A549 (cell line): ENCODE results near the gene INPP5A. TPM values are rescaled to one million over a fixed set of nuclear protein-coding genes. Genes with fewer than 3 reads are reported as not detected.

Experiments used
- ATAC-seq, 2 experiments: fragments of 200-7000 bp in 1 of 2; fragments of >200 bp in 1 of 2; cut with Nextera tagmentation in 1 of 2; cut with Tn5 transposase in 1 of 2; 3 replicates each; pipeline versions ENCODE4 v1.8.0 to v1.9.1; 2018 to 2020; ENCODE audit warnings: mild to moderate bottlenecking in 1 of 2, moderate library complexity in 1 of 2
- CTCF ChIA-PET: fragments of 300-600 bp; sonication (Branson Sonifier 250); formaldehyde crosslinking; extraction: SDS; loops from one replicate; lab custom pipeline; 2021; ENCODE audit warnings: antibody characterized with exemption, inconsistent platforms; lab: Yijun Ruan, JAX
- POLR2A ChIA-PET: fragments of 350-600 bp; formaldehyde crosslinking; extraction: SDS; loops from one replicate; lab custom pipeline; 2021; ENCODE audit warnings: antibody characterized with exemption, inconsistent platforms; lab: Yijun Ruan, JAX
- DNase-seq, 2 experiments: peaks; one replicate each; pipeline versions ENCODE4 v3.0.0 to v3.0.0-alpha.2; 2011 to 2016; ENCODE audit warnings: low read depth in 1 of 2, low spot score in 1 of 2
- FAIRE-seq: peaks from 2 replicates; lab custom pipeline; 2011; peaks lifted over from hg19 to GRCh38; lab: Jason Lieb, UNC
- H3K27ac ChIP-seq, 2 experiments: fragments of >200 bp; sonication (Bioruptor Twin); formaldehyde crosslinking; 3 replicates each; pipeline ENCODE4 v1.5.1; 2016 to 2017
- H3K4me1 ChIP-seq: fragments of >200 bp; sonication (Bioruptor Twin); formaldehyde crosslinking; 3 replicates; pipeline ENCODE4 v1.6.1; 2016
- H3K4me2 ChIP-seq: fragments of >200 bp; sonication (Bioruptor Twin); formaldehyde crosslinking; 3 replicates; pipeline ENCODE4 v1.6.1; 2016
- H3K4me3 ChIP-seq: fragments of >200 bp; sonication (Bioruptor Twin); formaldehyde crosslinking; 3 replicates; pipeline ENCODE4 v1.5.1; 2016
- H3K9me3 ChIP-seq: fragments of >200 bp; sonication (Bioruptor Twin); formaldehyde crosslinking; 3 replicates; pipeline ENCODE4 v1.6.1; 2016
- ATOH8 ChIP-seq: fragments of 250-450 bp; sonication (Bioruptor Pico); IDR thresholded peaks from 2 replicates; pipeline ENCODE4 v1.5.0; 2020; ENCODE audit warnings: low read depth, mild to moderate bottlenecking, moderate library complexity
- BHLHE40 ChIP-seq: IDR thresholded peaks from 2 replicates; pipeline ENCODE4 v1.6.1; 2012; ENCODE audit warnings: low read depth, low read length, inconsistent platforms
- CEBPB ChIP-seq, 2 experiments: fragments of >200 bp in 1 of 2; sonication (Bioruptor Twin) in 1 of 2; formaldehyde crosslinking in 1 of 2; IDR thresholded peaks; 2 replicates each; pipeline ENCODE4 v1.6.1; 2012 to 2016
- CHD4 ChIP-seq: fragments of 200-600 bp; sonication (generic); IDR thresholded peaks from 2 replicates; pipeline ENCODE4 v1.6.1; 2016; ENCODE audit warnings: antibody characterized with exemption, mild to moderate bottlenecking, borderline replicate concordance
- CTCF ChIP-seq: fragments of >200 bp; sonication (Bioruptor Twin); formaldehyde crosslinking; IDR thresholded peaks from 3 replicates; pipeline ENCODE4 v1.5.1; 2016
- EHF ChIP-seq: fragments of 250-450 bp; sonication (Bioruptor Pico); IDR thresholded peaks from 2 replicates; pipeline ENCODE4 v1.5.0; 2020; ENCODE audit warnings: mild to moderate bottlenecking
- EP300 ChIP-seq, 2 experiments: fragments of >200 bp; sonication (Bioruptor Twin); formaldehyde crosslinking; IDR thresholded peaks; 2 replicates in 1 of 2; 3 replicates in 1 of 2; pipeline ENCODE4 v1.6.1; 2016 to 2017
- ESRRA ChIP-seq: fragments of 150-350 bp; IDR thresholded peaks from 2 replicates; pipeline ENCODE4 v1.6.1; 2014; ENCODE audit warnings: mild to moderate bottlenecking, low read length, borderline replicate concordance
- FOXS1 ChIP-seq: fragments of 250-450 bp; sonication (Bioruptor Pico); IDR thresholded peaks from 2 replicates; pipeline ENCODE4 v1.5.0; 2020; ENCODE audit warnings: mild to moderate bottlenecking, moderate library complexity
- JUN ChIP-seq, 2 experiments: fragments of >200 bp; sonication (Bioruptor Twin); formaldehyde crosslinking; IDR thresholded peaks; 2 replicates in 1 of 2; 3 replicates in 1 of 2; pipeline ENCODE4 v1.6.1; 2016 to 2017
- MAX ChIP-seq: IDR thresholded peaks from 2 replicates; pipeline ENCODE4 v1.6.1; 2012
- MAZ ChIP-seq: fragments of 150-350 bp; IDR thresholded peaks from 2 replicates; pipeline ENCODE4 v1.6.1; 2014; ENCODE audit warnings: antibody characterized with exemption, low read depth, low read length, borderline replicate concordance
- MYC ChIP-seq: IDR thresholded peaks from 2 replicates; pipeline ENCODE4 v1.6.1; 2012; ENCODE audit warnings: mild to moderate bottlenecking, inconsistent platforms, low read length, improper control_type of control experiment, borderline replicate concordance
- NFE2L2 ChIP-seq: fragments of 150-350 bp; conservative IDR thresholded peaks from 2 replicates; pipeline ENCODE4 v1.6.1; 2014; ENCODE audit warnings: low read length
- NR3C1 ChIP-seq: fragments of >200 bp; sonication (Bioruptor Twin); formaldehyde crosslinking; IDR thresholded peaks from 3 replicates; pipeline ENCODE4 v1.6.1; 2017
- PHF8 ChIP-seq: fragments of 200-600 bp; sonication (generic); IDR thresholded peaks from 2 replicates; pipeline ENCODE4 v1.6.1; 2016; ENCODE audit warnings: low read depth, mild to moderate bottlenecking, antibody characterized with exemption, moderate library complexity, borderline replicate concordance
- RNF2 ChIP-seq: fragments of 200-600 bp; sonication (generic); IDR thresholded peaks from 2 replicates; pipeline ENCODE4 v1.6.1; 2016; ENCODE audit warnings: low read depth, mild to moderate bottlenecking, antibody characterized with exemption, moderate library complexity, borderline replicate concordance
- SMC3 ChIP-seq: fragments of >200 bp; sonication (Bioruptor Twin); formaldehyde crosslinking; IDR thresholded peaks from 3 replicates; pipeline ENCODE4 v1.6.1; 2018; ENCODE audit warnings: inconsistent platforms
- TP53 ChIP-seq: fragments of 250-450 bp; sonication (Bioruptor Pico); IDR thresholded peaks from 2 replicates; pipeline ENCODE4 v1.5.0; 2021; ENCODE audit warnings: mild to moderate bottlenecking, moderate library complexity
- WGBS: methylation state at CpG from one replicate; pipeline ENCODE4 v1.1.6; 2017; ENCODE audit errors: missing lambda C conversion rate; 5-methylcytosine and 5-hydroxymethylcytosine counted together
- polyA plus RNA-seq, 4 experiments: library from polyadenylated mRNA; depleted of rRNA in 3 of 4; stranded (reverse); fragments of >200 nt; fragmentation: RNase III in 1 of 4; extraction: RNeasy Plus Mini Kit Qiagen cat#74134 plus additional on column Dnase treatment in 1 of 4; gene quantifications; 2 replicates in 3 of 4; 3 replicates in 1 of 4; pipeline ENCODE4 v1.2.3, GENCODE V29; 2011 to 2017
- TF ChIP-seq, protein P1 (sequence below): IDR thresholded peaks from 2 replicates; pipeline ENCODE4 v1.6.1; 2012
- TF ChIP-seq, protein P2 (sequence below): fragments of >200 bp; sonication (Bioruptor Twin); formaldehyde crosslinking; IDR thresholded peaks from 3 replicates; pipeline ENCODE4 v1.6.1; 2016
- TF ChIP-seq, protein P3 (sequence below): fragments of >200 bp; sonication (Bioruptor Twin); formaldehyde crosslinking; IDR thresholded peaks from 2 replicates; pipeline ENCODE4 v1.6.1; 2016

The INPP5A gene
- polyA plus RNA-seq, 2 of the 4 experiments (the other 2 are of a cell fraction) = 13.7 to 15.1 TPM

DNA sequence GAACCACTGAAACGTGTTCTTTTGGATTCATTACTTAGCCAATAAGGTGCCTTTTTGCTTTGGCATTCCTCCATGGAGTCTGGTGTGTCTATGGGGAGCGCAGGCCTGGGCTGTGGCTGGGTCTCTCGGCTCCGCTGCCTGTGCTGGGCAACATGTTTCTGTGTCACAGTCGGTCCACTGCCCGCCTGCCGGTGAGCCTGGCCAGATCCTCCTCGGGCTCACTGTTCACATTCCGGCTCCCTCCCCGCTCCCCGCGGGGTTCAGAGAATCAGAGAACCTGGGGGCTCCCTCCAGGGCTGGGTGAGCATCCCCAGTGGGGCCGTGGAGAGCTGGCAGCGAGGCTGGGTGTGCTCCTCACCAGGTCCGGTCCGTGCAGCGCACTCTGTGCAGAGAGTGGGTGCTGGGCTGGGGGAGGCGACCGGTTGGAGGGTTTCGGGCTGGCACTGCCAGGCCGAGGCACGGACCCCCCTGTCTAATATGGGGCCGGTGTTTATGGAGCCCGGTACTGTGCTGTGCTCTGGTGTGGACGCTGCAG lies 70.4 kb downstream of the INPP5A start:
- no peak overlapping the region for H3K27ac ChIP-seq
- no peak overlapping the region for H3K4me2 ChIP-seq
- H3K4me1 ChIP-seq = no peaks in the 10 kb centered on the region
- H3K4me3 ChIP-seq = no peak overlapping the region
- H3K9me3 ChIP-seq = no peaks in the 10 kb centered on the region
- no peak for TF ChIP-seq RNF2
- no peak for TF ChIP-seq EP300 (IDR thresholded peaks at IDR 0.05)
- TF ChIP-seq ATOH8 (CRISPR knock-in tag) = no peak
- no peak for TF ChIP-seq NFE2L2
- no peak for TF ChIP-seq MAX
- TF ChIP-seq, protein P1, sequence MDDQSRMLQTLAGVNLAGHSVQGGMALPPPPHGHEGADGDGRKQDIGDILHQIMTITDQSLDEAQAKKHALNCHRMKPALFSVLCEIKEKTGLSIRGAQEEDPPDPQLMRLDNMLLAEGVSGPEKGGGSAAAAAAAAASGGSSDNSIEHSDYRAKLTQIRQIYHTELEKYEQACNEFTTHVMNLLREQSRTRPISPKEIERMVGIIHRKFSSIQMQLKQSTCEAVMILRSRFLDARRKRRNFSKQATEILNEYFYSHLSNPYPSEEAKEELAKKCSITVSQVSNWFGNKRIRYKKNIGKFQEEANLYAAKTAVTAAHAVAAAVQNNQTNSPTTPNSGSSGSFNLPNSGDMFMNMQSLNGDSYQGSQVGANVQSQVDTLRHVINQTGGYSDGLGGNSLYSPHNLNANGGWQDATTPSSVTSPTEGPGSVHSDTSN = no peak
- TF ChIP-seq CTCF = no peak
- TF ChIP-seq, protein P2, sequence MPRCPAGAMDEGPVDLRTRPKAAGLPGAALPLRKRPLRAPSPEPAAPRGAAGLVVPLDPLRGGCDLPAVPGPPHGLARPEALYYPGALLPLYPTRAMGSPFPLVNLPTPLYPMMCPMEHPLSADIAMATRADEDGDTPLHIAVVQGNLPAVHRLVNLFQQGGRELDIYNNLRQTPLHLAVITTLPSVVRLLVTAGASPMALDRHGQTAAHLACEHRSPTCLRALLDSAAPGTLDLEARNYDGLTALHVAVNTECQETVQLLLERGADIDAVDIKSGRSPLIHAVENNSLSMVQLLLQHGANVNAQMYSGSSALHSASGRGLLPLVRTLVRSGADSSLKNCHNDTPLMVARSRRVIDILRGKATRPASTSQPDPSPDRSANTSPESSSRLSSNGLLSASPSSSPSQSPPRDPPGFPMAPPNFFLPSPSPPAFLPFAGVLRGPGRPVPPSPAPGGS = no peak
- TF ChIP-seq CHD4 = no peak
- no peak for TF ChIP-seq TP53 (CRISPR knock-in tag)
- TF ChIP-seq JUN (IDR thresholded peaks at IDR 0.05) = no peak
- TF ChIP-seq NR3C1 = no peak
- no peak for TF ChIP-seq EHF
- no peak for TF ChIP-seq PHF8
- TF ChIP-seq BHLHE40 = no peak
- no peak for TF ChIP-seq ESRRA
- no peak for TF ChIP-seq MYC
- ATAC-seq = peak in 1 of 2 experiments; percentile 18; a peak in 2 of 6 replicates
- ChIA-PET CTCF (interaction anchor here (1.0 to 1.7 kb wide), 4 partner anchors 47 to 154 kb away, joined by 3 to 4 read pairs (median 3); no protein-coding TSS in a partner anchor), POLR2A (no interaction called here)
- 90% methylated on average over 14 of the region's 25 CpGs for WGBS
- no peak for DNase-seq
- no peak for FAIRE-seq

GRCh38 chr10:132608511-132609195 lies 71.1 kb downstream of the INPP5A start:
- WGBS = 85% methylated on average over 12 of the region's 18 CpGs
- no peak overlapping the region for H3K4me2 ChIP-seq

More at GRCh38 chr10:132608511-132609195, 71.1 kb downstream of the INPP5A start:
- DNase-seq = no peak
- Histone ChIP-seq H3K27ac (no peak overlapping the region), H3K4me3 (no peak overlapping the region), H3K4me1 (no peaks in the 10 kb centered on the region), H3K9me3 (no peaks in the 10 kb centered on the region)
- POLR2A ChIA-PET = no interaction called here
- CTCF ChIA-PET = interaction anchor here (1.0 to 1.7 kb wide), 3 partner anchors 46 to 155 kb away, joined by 3 to 4 read pairs (median 3); no protein-coding TSS in a partner anchor
- FAIRE-seq = no peak
- peak in 1 of 2 experiments; percentile 15; a peak in 2 of 6 replicates for ATAC-seq
- TF ChIP-seq FOXS1 (CRISPR knock-in tag) = no peak
- TF ChIP-seq CEBPB (IDR thresholded peaks at IDR 0.05) = no peak
- TF ChIP-seq, protein P3, sequence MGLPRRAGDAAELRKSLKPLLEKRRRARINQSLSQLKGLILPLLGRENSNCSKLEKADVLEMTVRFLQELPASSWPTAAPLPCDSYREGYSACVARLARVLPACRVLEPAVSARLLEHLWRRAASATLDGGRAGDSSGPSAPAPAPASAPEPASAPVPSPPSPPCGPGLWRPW = no peak
- no peak for TF ChIP-seq MAZ
- no peak for TF ChIP-seq SMC3
- TF ChIP-seq, all 56 proteins: peak for 0
